Measurements from ENCODE around the gene CAMK1D. TPM values are rescaled to one million over a fixed set of nuclear protein-coding genes. Genes with fewer than 3 reads are reported as not detected.

CAMK1D gene
- total RNA-seq, 1 donor from 2014 or later = 2.3 TPM

- no peak for TF ChIP-seq CTCF (IDR thresholded peaks at IDR 0.05; ENCODE audit: insufficient read depth, low read length, poor library complexity, severe bottlenecking)
- no peak for DNase-seq (ENCODE audit: low read depth)
- H3K36me3 ChIP-seq (ENCODE audit: control insufficient read depth, insufficient read depth, low read length) = no peaks in the 10 kb centered on the region
- no peaks in the 10 kb centered on the region for H3K27me3 ChIP-seq (ENCODE audit: control insufficient read depth, insufficient read depth, low read length)
- H3K4me3 ChIP-seq (ENCODE audit: low read depth, low read length) = no peak overlapping the region
Observed at GRCh38 chr10:12448340-12448728, 99.0 kb downstream of the CAMK1D start.

GRCh38 chr10:12448729-12449391 lies 99.5 kb downstream of the CAMK1D start:
- TF ChIP-seq CTCF (IDR thresholded peaks at IDR 0.05; ENCODE audit: insufficient read depth, low read length, poor library complexity, severe bottlenecking) = no peak
- Histone ChIP-seq H3K36me3 (ENCODE audit: control insufficient read depth, insufficient read depth, low read length) (no peaks in the 10 kb centered on the region), H3K27me3 (ENCODE audit: control insufficient read depth, insufficient read depth, low read length) (no peaks in the 10 kb centered on the region), H3K4me3 (ENCODE audit: low read depth, low read length) (no peak overlapping the region)
- peak; percentile 61 for DNase-seq (ENCODE audit: low read depth)

GRCh38 chr10:12455318-12455717 lies 106.0 kb downstream of the CAMK1D start:
- no peak for DNase-seq (ENCODE audit: low read depth)
- H3K27me3 ChIP-seq (ENCODE audit: control insufficient read depth, insufficient read depth, low read length) = no peaks in the 10 kb centered on the region
- H3K36me3 ChIP-seq (ENCODE audit: control insufficient read depth, insufficient read depth, low read length) = no peaks in the 10 kb centered on the region
- H3K4me3 ChIP-seq (ENCODE audit: low read depth, low read length) = no peak overlapping the region
- TF ChIP-seq CTCF (IDR thresholded peaks at IDR 0.05; ENCODE audit: insufficient read depth, low read length, poor library complexity, severe bottlenecking) = no peak

- TF ChIP-seq CTCF (IDR thresholded peaks at IDR 0.05; ENCODE audit: insufficient read depth, low read length, poor library complexity, severe bottlenecking) = no peak
- Histone ChIP-seq H3K4me3 (ENCODE audit: low read depth, low read length) (no peak overlapping the region), H3K36me3 (ENCODE audit: control insufficient read depth, insufficient read depth, low read length) (no peaks in the 10 kb centered on the region), H3K27me3 (ENCODE audit: control insufficient read depth, insufficient read depth, low read length) (no peaks in the 10 kb centered on the region)
- DNase-seq (ENCODE audit: low read depth) = no peak
Observed at GRCh38 chr10:12455766-12456165, 106.4 kb downstream of the CAMK1D start.

GRCh38 chr10:12459340-12459739 lies 110.0 kb downstream of the CAMK1D start:
- TF ChIP-seq CTCF (IDR thresholded peaks at IDR 0.05; ENCODE audit: insufficient read depth, low read length, poor library complexity, severe bottlenecking) = no peak
- no peak for DNase-seq (ENCODE audit: low read depth)
- Histone ChIP-seq H3K4me3 (ENCODE audit: low read depth, low read length) (no peak overlapping the region), H3K36me3 (ENCODE audit: control insufficient read depth, insufficient read depth, low read length) (no peaks in the 10 kb centered on the region), H3K27me3 (ENCODE audit: control insufficient read depth, insufficient read depth, low read length) (no peaks in the 10 kb centered on the region)

- no peak for DNase-seq (ENCODE audit: low read depth)
- H3K36me3 ChIP-seq (ENCODE audit: control insufficient read depth, insufficient read depth, low read length) = no peaks in the 10 kb centered on the region
- no peak overlapping the region for H3K4me3 ChIP-seq (ENCODE audit: low read depth, low read length)
- no peak for TF ChIP-seq CTCF (IDR thresholded peaks at IDR 0.05; ENCODE audit: insufficient read depth, low read length, poor library complexity, severe bottlenecking)
- no peaks in the 10 kb centered on the region for H3K27me3 ChIP-seq (ENCODE audit: control insufficient read depth, insufficient read depth, low read length)
Observed at GRCh38 chr10:12459762-12460161, 110.4 kb downstream of the CAMK1D start.

All from kidney epithelial cell (primary cell).